Renal cortex interstitium (tissue), 11 donors: ENCODE data around the gene IKBKG. TPM values are rescaled to one million over a fixed set of nuclear protein-coding genes. Genes with fewer than 3 reads are reported as not detected.
A peak's percentile ranks its signal among the peaks of the same experiment; 100 is the strongest.
"Not testable (repeated sequence)": the region's sequence is repeated elsewhere in the genome, so short reads cannot be mapped to it uniquely, and the experiment has no call there.

ENCODE experiments used
- DNase-seq, 11 donors: peaks; one replicate each; pipeline ENCODE4 v3.0.0-alpha.2; 2013; ENCODE audit warnings: low read depth in 9 of 11, low spot score in 4 of 11; ENCODE audit errors: extremely low read depth in 1 of 11
- polyA plus RNA-seq, 3 donors: library from polyadenylated mRNA; unstranded; fragments of 120-200 nt; gene quantifications; one replicate each; pipeline ENCODE4 v1.2.1, GENCODE V29; 2013; ENCODE audit not compliant: insufficient read length in 3 of 3

Gene IKBKG
- polyA plus RNA-seq, 3 donors: 13.7 to 20.2 (median 19.5) TPM

DNA sequence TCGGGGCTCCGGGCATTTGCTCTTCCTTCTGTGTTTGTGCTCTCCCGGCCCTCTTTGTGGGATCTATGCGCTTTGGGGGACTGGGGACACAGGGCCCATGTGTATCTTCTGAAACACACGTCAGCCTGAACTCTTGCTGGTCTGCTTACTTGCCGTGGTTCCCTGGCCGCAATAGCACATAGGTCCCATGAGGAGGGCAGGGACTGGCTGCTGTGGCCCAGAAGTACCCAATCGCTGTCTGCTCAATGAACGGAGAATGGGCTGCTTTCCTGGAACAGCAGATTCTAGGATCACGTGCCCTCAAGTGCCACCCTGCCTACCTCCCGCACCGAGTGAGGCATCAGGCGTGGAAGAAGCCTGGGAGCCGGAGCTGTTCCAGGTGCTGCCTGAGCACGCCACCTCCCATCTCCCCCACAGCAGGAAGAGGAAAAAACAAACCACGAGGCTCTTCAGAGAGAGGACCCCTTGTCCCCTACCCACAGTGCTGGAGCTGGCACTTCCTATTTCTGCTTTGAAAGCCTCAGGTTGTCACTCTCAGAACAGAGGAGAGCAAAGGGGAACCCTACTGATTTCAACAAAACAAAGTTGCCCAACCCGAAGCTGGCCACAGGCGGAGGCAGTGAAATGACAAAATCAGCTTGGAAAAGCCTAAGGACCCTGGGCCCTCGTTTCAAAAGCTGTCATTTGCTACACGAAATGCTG is 4.5 kb upstream of the IKBKG start:
- DNase-seq: no peak

DNA sequence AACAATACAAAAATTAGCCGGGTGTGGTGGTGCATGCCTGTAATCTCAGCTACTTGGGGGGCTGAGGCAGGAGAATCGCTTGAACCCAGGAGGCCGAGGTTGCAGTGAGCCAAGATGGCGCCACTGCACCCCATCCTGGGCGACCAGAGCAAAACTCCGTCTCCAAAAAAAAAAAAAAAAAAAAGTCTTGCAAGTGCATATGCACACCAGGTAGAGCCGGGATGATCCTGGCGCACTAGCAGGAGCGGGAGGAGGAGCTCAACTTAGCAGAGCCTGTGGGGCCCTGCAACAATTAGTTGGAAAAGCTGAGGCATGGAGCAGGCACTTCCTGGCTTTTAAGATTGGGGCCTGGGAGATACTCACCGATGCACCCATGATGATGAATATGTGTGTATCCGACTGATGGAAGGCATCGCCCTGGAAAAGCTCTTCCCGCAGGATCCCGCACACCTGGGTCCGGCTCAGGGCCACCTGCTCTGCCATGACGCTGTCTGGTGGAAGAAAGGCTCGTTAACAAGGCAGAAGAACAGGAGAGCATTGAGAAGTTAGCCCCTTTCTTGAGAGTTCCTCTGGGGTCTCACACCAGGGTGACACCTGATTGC is 1.6 kb upstream of the IKBKG start:
- DNase-seq: no peak

DNA sequence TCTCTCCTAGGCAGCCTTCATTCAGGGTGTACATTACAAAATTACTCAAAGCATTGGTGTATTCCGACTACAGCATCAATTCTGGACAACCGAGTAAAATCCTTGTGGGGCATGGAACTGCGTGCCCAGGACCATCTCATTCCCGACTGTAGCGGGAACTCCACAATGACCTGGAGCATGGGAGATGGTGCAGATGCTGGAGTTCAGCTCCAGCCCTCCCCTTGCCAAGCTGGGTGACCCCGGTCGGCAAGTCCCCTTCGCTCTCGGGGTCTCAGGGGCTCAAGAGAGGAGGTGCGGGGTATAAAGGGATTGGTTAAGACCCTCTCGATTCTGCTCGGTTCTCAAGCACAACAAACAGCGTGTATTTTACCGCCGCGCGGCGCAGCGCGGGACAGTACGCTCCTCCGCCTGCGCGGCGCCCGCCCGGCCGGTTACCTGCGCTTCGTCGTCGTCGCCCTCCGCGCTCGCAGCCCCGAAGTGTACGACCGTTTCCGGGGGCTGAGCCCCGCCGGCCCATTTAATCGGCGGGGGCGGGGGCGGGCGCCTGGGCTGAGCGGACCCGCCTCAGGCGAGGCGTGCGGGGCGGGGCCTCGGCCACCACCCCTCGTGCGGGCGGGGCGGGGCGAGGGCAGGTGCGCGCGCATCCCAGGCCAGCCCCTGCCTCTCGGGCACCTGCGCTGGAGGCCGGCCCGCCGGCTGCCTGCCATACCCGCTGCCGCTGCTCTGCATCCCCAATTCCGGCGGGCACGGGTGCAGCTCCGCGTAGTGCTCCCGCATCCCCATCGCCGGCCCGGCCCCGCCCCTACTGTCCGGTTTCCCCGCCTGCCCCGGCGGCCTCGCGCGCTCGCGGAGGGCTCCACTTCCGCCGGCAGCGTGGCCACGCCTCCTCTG is 821 bp upstream of the IKBKG start, which contains the start of gene G6PD:
Gene G6PD, minus strand, starts transcription at position 493 of the 891 bp plus-strand sequence. CDS start 691 bp downstream, outside the sequence.
- DNase-seq: peak in 6 of 11 donors; percentile 27 to 59 (median 46)

DNA sequence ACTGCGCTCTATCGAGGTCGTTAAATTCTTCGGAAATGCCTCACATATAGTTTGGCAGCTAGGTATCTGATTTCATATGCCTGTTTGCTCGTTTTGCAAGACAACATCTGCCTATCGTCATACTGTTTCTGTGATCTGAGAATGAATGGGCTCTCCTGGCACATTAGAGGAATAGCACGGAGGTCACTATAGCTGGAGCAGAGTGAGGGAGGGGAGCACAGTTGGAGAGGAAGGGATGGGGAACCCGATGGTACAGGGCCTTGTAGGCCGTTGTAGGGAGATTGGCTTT is 552 bp downstream of the IKBKG start:
- DNase-seq: no peak

DNA sequence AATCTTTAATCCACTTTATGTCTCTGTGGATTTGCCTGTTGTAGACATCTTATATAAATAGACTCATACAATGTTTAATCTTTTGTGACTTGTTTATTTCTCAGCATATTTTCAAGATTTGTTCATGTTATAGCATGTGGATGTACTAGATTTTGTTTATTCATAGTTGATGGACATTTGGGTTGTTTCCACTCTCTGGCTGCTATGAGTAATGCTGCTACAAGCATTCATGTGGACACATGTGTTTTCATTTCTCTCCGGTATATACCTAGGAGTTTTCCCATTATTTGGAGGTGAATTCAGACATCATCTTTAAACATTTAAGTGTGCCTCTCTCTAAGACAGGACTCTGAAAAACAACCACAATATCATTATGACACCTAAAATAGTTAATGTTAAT is 2.3 kb downstream of the IKBKG start:
- DNase-seq: no peak

DNA sequence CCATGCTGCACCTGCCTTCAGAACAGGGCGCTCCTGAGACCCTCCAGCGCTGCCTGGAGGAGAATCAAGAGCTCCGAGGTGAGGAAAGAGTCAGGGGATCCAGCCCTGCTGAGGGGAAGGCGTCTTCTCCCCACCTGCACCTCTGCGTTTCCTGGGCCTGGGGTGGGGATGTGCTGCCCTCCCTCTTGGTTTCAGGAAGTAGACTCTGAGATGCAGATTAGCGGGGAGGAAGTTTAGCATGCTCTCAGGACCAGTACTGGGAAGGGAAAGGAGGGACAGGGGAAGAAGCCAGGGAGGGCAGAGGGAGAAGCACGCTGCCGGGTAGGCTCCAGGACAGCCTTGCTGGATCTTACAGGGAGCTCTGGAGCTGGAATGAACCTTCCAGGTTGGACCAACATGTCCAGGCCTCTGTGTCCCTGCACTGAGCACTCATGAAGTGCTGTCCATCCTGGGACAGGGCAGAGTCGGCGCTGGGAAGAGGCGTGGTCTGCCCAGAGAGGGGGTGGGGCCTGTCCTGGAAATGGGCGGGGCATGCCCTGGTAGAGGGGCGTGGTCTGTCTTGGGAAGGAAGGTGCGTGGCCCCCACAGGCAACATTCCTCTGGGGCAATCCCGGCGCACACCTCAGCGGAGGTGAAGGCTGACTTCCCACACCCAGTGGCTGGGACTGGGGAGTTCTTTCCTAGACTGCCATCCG is 4.8 kb downstream of the IKBKG start:
- DNase-seq: not testable (repeated sequence)

DNA sequence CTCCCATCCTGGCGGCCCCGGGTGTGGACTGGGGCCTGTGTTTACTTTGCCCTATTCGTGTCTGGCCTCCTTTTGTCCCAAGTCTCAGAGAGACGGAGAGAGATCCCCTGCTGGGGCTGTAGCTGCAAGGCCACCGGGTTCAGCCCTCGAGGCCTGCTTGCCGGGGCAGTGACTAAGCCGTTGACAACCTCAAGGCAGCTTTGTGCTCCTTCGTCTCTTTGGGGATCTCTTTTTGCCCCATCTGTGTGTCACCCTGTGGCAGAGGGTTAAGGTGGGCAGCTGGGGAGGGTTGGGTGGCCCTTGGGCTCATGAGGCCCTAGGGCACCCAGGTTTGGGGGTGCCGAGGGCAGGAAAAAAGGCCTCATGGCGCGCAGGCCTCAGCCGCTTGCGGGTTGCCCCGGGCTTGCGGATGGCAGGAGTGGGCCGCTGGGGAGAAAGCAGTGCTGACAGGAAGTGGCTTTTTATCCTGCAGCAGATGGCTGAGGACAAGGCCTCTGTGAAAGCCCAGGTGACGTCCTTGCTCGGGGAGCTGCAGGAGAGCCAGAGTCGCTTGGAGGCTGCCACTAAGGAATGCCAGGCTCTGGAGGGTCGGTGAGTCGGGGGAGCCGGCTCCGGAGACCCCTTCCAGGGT is 10.8 kb downstream of the IKBKG start:
- not testable (repeated sequence) for DNase-seq

DNA sequence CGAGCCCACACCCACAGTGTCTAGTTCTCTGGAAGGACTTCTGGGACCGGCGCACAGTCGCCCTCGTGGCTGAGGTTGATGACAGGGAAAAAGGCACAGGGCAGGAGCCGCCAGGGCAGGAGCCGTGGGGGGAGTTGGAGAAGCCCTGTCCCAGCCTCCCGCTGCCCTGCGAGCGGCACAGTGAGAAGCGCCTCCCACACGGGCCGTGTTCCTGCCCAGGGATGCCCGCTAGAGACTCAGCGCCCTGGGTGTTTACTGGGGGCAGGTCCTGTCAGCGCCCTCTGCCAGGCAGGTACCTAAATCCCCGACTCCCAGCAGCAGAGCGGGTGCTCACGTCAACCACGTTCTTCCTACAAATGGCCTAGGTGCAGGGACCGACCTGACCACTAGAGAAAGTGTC is 11.5 kb downstream of the IKBKG start:
- DNase-seq: not testable (repeated sequence)

DNA sequence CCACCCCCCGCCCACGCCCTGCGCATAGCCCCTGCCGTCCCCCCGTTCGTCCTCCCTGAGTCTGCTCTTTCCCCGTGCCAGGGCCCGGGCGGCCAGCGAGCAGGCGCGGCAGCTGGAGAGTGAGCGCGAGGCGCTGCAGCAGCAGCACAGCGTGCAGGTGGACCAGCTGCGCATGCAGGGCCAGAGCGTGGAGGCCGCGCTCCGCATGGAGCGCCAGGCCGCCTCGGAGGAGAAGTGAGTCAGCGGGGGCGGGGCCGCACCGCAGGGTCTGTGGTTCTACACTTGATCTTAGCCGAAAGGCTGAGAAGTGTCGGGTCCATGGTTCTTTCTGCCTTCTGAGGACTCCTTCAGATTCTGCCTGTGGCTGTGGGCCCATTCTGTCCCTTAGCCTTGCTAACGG is 12.9 kb downstream of the IKBKG start:
- not testable (repeated sequence) for DNase-seq

DNA sequence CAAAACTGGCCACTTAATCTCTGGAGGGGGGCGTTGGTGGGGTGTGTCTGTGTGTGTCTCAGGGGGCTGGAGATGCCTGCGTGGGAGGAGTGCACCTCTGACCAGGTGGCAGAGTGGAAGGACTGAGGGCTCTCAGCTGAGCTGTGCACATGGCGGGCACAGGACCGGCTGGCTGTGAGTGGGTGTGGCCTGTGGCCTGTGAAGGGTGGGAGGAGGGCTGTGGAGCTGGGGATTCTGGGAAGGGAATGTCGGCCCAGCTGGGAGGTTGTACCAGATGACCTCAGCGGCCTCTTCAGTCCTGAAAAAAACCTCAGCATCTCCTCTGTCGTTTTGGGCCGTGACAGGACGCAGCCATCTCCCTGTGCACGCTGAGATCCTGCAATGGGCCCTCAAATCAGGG is 14.9 kb downstream of the IKBKG start:
- not testable (repeated sequence) for DNase-seq

DNA sequence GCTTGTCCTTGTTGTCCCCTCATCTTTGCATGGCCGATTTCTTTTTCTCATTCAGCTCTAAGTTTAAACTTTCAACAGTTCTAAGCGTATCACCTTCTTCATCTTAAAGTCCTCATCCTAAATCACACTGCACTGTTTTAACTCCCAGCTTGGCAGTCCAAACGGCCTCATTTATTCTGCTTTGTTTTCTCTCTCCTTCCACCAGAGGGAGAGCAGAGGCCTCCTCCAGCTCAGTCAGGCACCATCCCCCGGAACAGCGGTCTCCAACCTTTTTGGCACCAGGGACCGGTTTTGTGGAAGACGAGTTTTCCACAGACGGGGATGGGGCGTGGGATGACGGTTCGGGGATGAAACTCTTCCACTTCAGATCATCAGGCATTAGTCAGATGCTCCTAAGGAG is 22.9 kb downstream of the IKBKG start:
- not testable (repeated sequence) for DNase-seq

DNA sequence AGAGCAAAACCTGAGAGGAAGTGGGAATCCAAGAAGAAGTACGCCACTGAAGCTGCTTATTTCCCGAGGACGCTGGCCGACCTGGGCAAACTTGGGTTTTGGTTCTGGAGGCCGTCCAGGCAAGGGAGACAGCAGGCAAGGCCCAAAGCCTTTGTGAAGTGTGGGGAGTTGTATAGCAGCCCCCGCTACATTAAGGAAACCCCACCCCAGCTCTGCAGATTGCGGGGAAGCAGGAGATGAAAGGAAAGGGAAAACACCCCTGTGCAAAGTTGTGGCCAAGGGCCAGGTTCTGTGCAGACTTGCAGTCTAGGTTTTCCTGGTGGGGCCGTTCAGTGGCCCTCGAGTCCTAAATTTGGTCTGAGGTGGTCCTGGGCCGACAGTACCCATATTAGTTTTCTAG is 25.6 kb downstream of the IKBKG start:
- not testable (repeated sequence) for DNase-seq

DNA sequence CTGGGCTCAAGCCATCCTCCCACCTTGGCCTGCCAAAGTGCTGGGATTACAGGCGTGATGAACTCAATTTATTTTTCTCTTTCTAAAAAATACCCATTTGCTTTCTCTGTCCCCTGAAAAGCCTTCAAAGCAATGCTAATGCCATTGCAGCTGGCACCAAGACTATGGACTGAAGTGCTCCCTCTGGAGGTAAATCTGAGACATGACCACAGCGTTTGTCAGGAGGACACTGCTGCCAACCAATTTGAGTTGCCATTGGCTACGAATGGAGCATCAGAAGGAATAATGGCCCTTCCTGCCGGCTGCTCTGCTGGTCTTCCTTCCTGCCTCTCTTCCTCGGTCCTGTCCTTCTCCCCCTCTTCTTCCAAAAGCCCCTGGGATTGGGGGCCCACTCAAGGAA is 27.7 kb downstream of the IKBKG start:
- DNase-seq: not testable (repeated sequence)

DNA sequence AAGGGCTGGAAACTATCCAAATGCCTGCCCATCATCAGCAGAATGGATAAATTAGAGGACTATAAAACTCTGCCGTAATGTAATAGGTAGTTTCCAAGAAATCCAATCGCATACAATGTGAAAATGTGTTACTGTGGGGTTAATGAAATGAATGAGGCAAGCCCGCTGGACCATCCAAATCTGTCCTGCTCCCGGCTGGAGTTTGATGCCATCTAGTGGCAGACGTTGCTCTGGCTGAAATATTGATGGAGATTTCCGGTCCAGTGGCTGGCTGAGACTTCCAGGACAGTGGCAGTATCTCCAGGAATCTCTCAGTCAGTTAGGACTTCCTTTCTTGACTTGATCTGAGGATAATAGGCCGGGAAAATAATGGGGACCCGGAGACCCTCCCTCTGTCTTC is 35.6 kb downstream of the IKBKG start:
- not testable (repeated sequence) for DNase-seq

DNA sequence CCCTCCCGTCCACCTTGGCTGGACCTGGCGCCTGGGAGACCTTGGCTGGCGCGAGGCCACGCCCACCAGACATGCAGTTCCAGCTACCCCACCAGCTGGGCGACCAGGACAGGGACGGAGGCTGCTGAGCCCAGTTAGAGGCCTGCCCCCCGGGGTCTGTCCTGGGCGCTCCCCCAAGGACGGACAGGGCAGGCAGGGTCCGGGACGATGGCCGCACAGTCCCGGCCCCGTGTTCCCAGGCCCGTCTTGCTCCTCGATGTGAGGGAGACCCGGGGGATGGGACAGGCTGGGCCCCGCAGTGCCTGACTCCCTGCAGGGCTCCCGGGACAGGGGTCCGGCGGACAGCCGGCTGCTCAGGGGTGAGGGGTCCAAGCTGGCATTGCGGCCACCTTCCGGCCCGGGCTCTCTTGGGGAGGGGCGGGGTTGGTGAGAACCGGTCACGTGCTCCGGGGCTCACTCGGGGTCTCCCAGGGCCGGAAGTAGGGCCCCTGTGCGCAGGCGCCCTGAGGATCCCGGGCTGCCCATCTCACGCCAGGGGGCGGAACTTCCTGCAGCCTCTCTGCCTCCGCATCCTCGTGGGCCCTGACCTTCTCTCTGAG is 37.3 kb downstream of the IKBKG start, which contains the start of gene CTAG1A:
Gene CTAG1A, plus strand, starts transcription at position 549 of the 599 bp plus-strand sequence. CDS start 74 bp downstream, outside the sequence.
- not testable (repeated sequence) for DNase-seq

DNA sequence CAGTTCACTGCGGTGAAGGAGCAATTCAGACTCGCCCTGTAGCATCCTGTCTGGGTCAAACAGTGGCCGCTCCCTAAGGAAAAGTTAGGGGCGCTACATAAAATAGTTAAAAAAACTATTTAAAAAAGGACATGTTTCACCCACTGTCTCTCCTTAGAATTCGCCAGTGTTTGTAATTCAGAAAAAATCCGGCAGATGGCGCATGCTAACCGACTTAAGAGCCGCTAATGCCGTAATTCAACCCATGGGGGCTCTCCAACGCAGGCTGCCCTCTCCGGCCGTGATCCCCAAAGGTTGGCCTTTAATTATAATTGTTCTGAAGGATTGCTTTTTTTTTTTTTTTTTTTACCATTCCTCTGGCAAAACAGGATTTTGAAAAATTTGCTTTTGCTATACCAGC is 43.0 kb downstream of the IKBKG start:
- DNase-seq: not testable (repeated sequence)

DNA sequence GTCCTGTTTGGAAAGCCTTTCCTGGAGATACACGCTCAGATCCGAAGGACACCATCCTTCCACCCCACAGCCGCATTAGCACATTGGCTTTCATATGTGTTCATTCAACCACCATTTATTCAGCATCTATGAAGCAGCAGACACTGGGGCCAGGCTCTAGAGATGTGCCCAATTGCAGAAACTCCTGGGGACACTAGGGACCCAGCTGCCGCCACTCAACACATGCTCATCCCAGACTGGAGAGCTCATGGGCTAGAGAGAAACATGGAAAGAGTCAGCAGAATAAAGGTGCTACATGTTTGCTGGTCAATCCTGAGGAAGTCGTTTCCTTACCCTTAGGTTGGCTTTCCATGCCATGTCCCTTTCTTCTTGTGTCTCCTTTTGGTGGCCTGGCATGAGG is 45.1 kb downstream of the IKBKG start:
- no peak for DNase-seq

DNA sequence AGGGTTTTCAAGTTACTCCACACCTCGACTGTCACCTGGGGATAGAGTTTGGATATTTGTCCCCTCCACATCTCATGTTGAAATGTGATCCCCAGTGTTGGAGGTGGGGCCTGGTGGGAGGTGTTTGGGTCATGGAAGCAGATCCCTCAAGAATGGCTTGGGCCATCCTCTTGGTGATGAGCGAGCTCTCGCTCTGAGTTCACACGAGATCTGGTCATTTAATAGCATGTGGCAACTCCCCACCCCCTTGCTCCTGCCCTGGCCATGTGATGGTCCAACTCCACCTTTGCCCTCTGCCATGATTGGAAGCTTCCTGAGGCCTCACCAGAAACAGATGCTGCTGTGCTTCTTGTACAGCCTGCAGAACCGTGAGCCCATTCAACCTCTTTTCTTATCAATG is 45.8 kb downstream of the IKBKG start:
- no peak for DNase-seq
